HCT116 (cell line): Measurements from ENCODE around the gene OPCML. TPM values are rescaled to one million over a fixed set of nuclear protein-coding genes. Genes with fewer than 3 reads are reported as not detected.

Source experiments
- ATAC-seq: fragments of 200-7000 bp; cut with Tn5 transposase; 2 replicates; pipeline ENCODE4 v1.9.1; 2020; ENCODE audit warnings: mild to moderate bottlenecking, moderate library complexity
- BruUV-seq: library from RNA; stranded (reverse); fragments of 400-500 nt; replicated peaks from 2 replicates; lab custom pipeline; 2021; lab: Mats Ljungman, UMichigan
- CTCF ChIA-PET: fragments of 300-600 bp; sonication (Branson Sonifier 250); formaldehyde crosslinking; loops from one replicate; lab custom pipeline; 2021; ENCODE audit warnings: antibody characterized with exemption; lab: Charles Lee
- POLR2A ChIA-PET: fragments of 300-600, 350-600 bp; sonication (Branson Sonifier 250); formaldehyde crosslinking; loops from one replicate; lab custom pipeline; 2021; ENCODE audit warnings: antibody characterized with exemption; lab: Charles Lee
- RAD21 ChIA-PET, 2 experiments: fragments of 300-600 bp; sonication (Branson Sonifier 250); formaldehyde crosslinking; loops; one replicate each; lab custom pipeline; 2023; ENCODE audit warnings: low total read pairs in 2 of 2; ENCODE audit not compliant: uncharacterized antibody in 2 of 2, unreplicated experiment in 2 of 2, low non-redundant PET in 1 of 2; lab: Charles Lee
- DNase-seq: peaks from one replicate; pipeline ENCODE4 v3.0.0-alpha.2; 2010; ENCODE audit warnings: low read depth, low spot score
- H2AFZ ChIP-seq: fragments of 200-600 bp; shearing (Covaris generic), sonication (generic); 2 replicates; pipeline ENCODE4 v1.6.1; 2017; ENCODE audit warnings: low read depth, mixed run types, mixed read lengths, antibody characterized with exemption, low read length; ENCODE audit not compliant: poor library complexity, severe bottlenecking
- H3K27ac ChIP-seq: 2 replicates; pipeline ENCODE4 v1.5.1; 2012; ENCODE audit warnings: low read depth, low read length
- H3K27me3 ChIP-seq: fragments of 200-600 bp; sonication (generic); 2 replicates; pipeline ENCODE4 v1.6.1; 2016; ENCODE audit warnings: mixed run types, low read length, mixed read lengths; ENCODE audit not compliant: insufficient read depth
- H3K36me3 ChIP-seq, 2 experiments: fragments of 200-500 bp in 1 of 2; fragments of 200-600 bp in 1 of 2; sonication (Bioruptor generic) in 1 of 2; sonication (generic) in 1 of 2; 2 replicates each; pipeline versions ENCODE4 v1.5.1 to v1.6.1; 2014 to 2016; ENCODE audit warnings: low read length in 2 of 2, inconsistent platforms in 1 of 2, mixed read lengths in 1 of 2, mixed run types in 1 of 2; ENCODE audit not compliant: insufficient read depth in 2 of 2, control insufficient read depth in 1 of 2
- H3K4me1 ChIP-seq, 2 experiments: fragments of 200-600 bp in 1 of 2; sonication (generic) in 1 of 2; 2 replicates each; pipeline versions ENCODE4 v1.5.1 to v1.6.1; 2012 to 2017; ENCODE audit warnings: low read length in 2 of 2, inconsistent platforms in 1 of 2, mild to moderate bottlenecking in 1 of 2, mixed read lengths in 1 of 2, mixed run types in 1 of 2, moderate library complexity in 1 of 2; ENCODE audit not compliant: insufficient read depth in 2 of 2, control insufficient read depth in 1 of 2
- H3K4me2 ChIP-seq: fragments of 200-600 bp; sonication (generic); 2 replicates; pipeline ENCODE4 v1.6.1; 2017; ENCODE audit warnings: mixed run types, low read length, mixed read lengths
- H3K4me3 ChIP-seq, 2 experiments: fragments of 200-600 bp in 1 of 2; sonication (generic) in 1 of 2; replicated peaks in 1 of 2; 2 replicates each; pipeline ENCODE4 v1.5.1; 2011 to 2016; ENCODE audit warnings: low read length in 2 of 2, control low read depth in 1 of 2, low read depth in 1 of 2, mild to moderate bottlenecking in 1 of 2, mixed read lengths in 1 of 2, mixed run types in 1 of 2
- H3K79me2 ChIP-seq: fragments of 200-600 bp; sonication (generic); 2 replicates; pipeline ENCODE4 v1.6.1; 2017; ENCODE audit warnings: mild to moderate bottlenecking, mixed run types, low read length, moderate library complexity, mixed read lengths; ENCODE audit not compliant: insufficient read depth
- H3K9ac ChIP-seq: fragments of 200-600 bp; sonication (generic); 2 replicates; pipeline ENCODE4 v1.6.1; 2016; ENCODE audit warnings: low read length, mixed read lengths
- H3K9me2 ChIP-seq: fragments of 200-600 bp; sonication (generic), shearing (Covaris generic); 2 replicates; pipeline ENCODE4 v1.6.1; 2017; ENCODE audit warnings: mixed run types, mild to moderate bottlenecking, moderate library complexity; ENCODE audit not compliant: insufficient read depth
- H3K9me3 ChIP-seq, 2 experiments: fragments of 200-500 bp in 1 of 2; fragments of 200-600 bp in 1 of 2; sonication (Bioruptor generic) in 1 of 2; sonication (generic) in 1 of 2; 2 replicates each; pipeline ENCODE4 v1.6.1; 2014 to 2017; ENCODE audit warnings: low read length in 2 of 2, mixed read lengths in 2 of 2, inconsistent platforms in 1 of 2, low read depth in 1 of 2, mild to moderate bottlenecking in 1 of 2, mixed run types in 1 of 2, moderate library complexity in 1 of 2; ENCODE audit not compliant: control insufficient read depth in 1 of 2, insufficient read depth in 1 of 2
- H4K20me1 ChIP-seq: fragments of 200-600 bp; sonication (generic), shearing (Covaris generic); 2 replicates; pipeline ENCODE4 v1.6.1; 2017; ENCODE audit warnings: mixed run types, mild to moderate bottlenecking, moderate library complexity; ENCODE audit not compliant: insufficient read depth
- ATF3 ChIP-seq: IDR thresholded peaks from 2 replicates; pipeline ENCODE4 v1.6.1; 2012
- CEBPB ChIP-seq: IDR thresholded peaks from 2 replicates; pipeline ENCODE4 v1.6.1; 2012; ENCODE audit warnings: low read depth
- CTCF ChIP-seq, 3 experiments: fragments of 200-600 bp in 1 of 3; sonication (generic) in 1 of 3; IDR thresholded peaks in 2 of 3; conservative IDR thresholded peaks in 1 of 3; 2 replicates each; pipeline ENCODE4 v1.5.1; 2012 to 2017; ENCODE audit warnings: low read depth in 2 of 3, low read length in 2 of 3, antibody characterized with exemption in 1 of 3, borderline replicate concordance in 1 of 3, control low read depth in 1 of 3, mild to moderate bottlenecking in 1 of 3, mixed read lengths in 1 of 3, mixed run types in 1 of 3, moderate library complexity in 1 of 3; ENCODE audit not compliant: insufficient read depth in 1 of 3
- EZH2 ChIP-seq: fragments of 200-600 bp; sonication (generic); IDR thresholded peaks from 2 replicates; pipeline ENCODE4 v1.6.1; 2017; ENCODE audit warnings: antibody characterized with exemption, mixed run types
- JUND ChIP-seq: IDR thresholded peaks from 2 replicates; pipeline ENCODE4 v1.6.1; 2012
- MAX ChIP-seq: IDR thresholded peaks from 2 replicates; pipeline ENCODE4 v1.6.1; 2012
- POLR2A ChIP-seq: IDR thresholded peaks from 2 replicates; pipeline ENCODE4 v1.7.0; 2011; ENCODE audit warnings: borderline replicate concordance; ENCODE audit not compliant: insufficient read depth, insufficient read length; ENCODE audit errors: extremely low read depth
- REST ChIP-seq: IDR thresholded peaks from 2 replicates; pipeline ENCODE4 v1.6.1; 2012; ENCODE audit warnings: low read depth
- SIN3A ChIP-seq: IDR thresholded peaks from 2 replicates; pipeline ENCODE4 v1.6.1; 2012; ENCODE audit warnings: low read depth
- SRF ChIP-seq: IDR thresholded peaks from 2 replicates; pipeline ENCODE4 v1.6.1; 2012; ENCODE audit warnings: low read depth
- TCF7L2 ChIP-seq: IDR thresholded peaks from 2 replicates; pipeline ENCODE4 v1.7.0; 2011; ENCODE audit warnings: borderline replicate concordance, inconsistent platforms; ENCODE audit not compliant: insufficient read depth, insufficient read length; ENCODE audit errors: extremely low read depth
- ZBTB33 ChIP-seq: IDR thresholded peaks from 2 replicates; pipeline ENCODE4 v1.6.1; 2011; ENCODE audit warnings: mild to moderate bottlenecking, low read length, moderate library complexity; ENCODE audit not compliant: insufficient replicate concordance; ENCODE audit errors: extremely low read depth
- intact Hi-C: fragments of 100-400 bp; cut with micrococcal nuclease; formaldehyde crosslinking; loops from 2 replicates; pipeline ENCODE4 v1.10.0; 2022
- total RNA-seq: library from RNA; stranded (reverse); gene quantifications from one replicate; pipeline ENCODE4 v1.2.1, GENCODE V29; 2021; ENCODE audit not compliant: unreplicated experiment

Gene OPCML
- total RNA-seq, 1 experiment from 2014 or later = not detected

- ChIA-PET RAD21 (no interaction called here), CTCF (no interaction called here), POLR2A (no interaction called here)
- ATAC-seq = no peak
- Histone ChIP-seq H3K36me3 (no peaks in the 10 kb centered on the region), H3K4me3 (no peak overlapping the region), H3K9ac (no peak overlapping the region), H3K4me2 (no peak overlapping the region), H3K9me3 (peaks cover 11 to 22% of the 10 kb centered on the region in 2 experiments; a peak in 2 of 4 replicates), H2AFZ (no peak overlapping the region), H4K20me1 (no peaks in the 10 kb centered on the region), H3K4me1 (no peaks in the 10 kb centered on the region), H3K27me3 (no peaks in the 10 kb centered on the region), H3K9me2 (no peaks in the 10 kb centered on the region), H3K79me2 (no peaks in the 10 kb centered on the region), H3K27ac (no peak overlapping the region)
- no peak for DNase-seq
- TF ChIP-seq CEBPB (no peak), SIN3A (no peak)
- intact Hi-C loops = no loop called here
- no TSS peak for BruUV-seq
Measured at GRCh38 chr11:132704781-132705375, 827.4 kb downstream of the OPCML start.

GRCh38 chr11:132692891-132693290, 839.4 kb downstream of the OPCML start:
- no peaks in the 10 kb centered on the region for H4K20me1 ChIP-seq
- ChIA-PET POLR2A (no interaction called here), RAD21 (no interaction called here), CTCF (no interaction called here)
- no peak overlapping the region for H3K4me3 ChIP-seq
- H3K36me3 ChIP-seq = no peaks in the 10 kb centered on the region
- H3K27me3 ChIP-seq = no peaks in the 10 kb centered on the region
- H3K79me2 ChIP-seq = no peaks in the 10 kb centered on the region
- BruUV-seq = no TSS peak
- intact Hi-C loops = no loop called here
- DNase-seq (no peak), ATAC-seq (no peak)
- no peak overlapping the region for H3K27ac ChIP-seq
- no peaks in the 10 kb centered on the region for H3K4me1 ChIP-seq
- H3K9ac ChIP-seq = no peak overlapping the region
- TF ChIP-seq POLR2A = no peak
- TF ChIP-seq TCF7L2 = no peak
- TF ChIP-seq ZBTB33 = no peak
- TF ChIP-seq JUND = no peak
- no peak for TF ChIP-seq EZH2
- TF ChIP-seq MAX = no peak
- no peak for TF ChIP-seq SRF
- no peak for TF ChIP-seq CTCF (IDR thresholded peaks at IDR 0.05 in 2 of 3, conservative IDR thresholded peaks at IDR 0.05 in 1 of 3; ENCODE audit: borderline replicate concordance in 1 of 3, insufficient read depth in 1 of 3, low read depth in 2 of 3, low read length in 2 of 3)
- TF ChIP-seq ATF3 = no peak
- no peak for TF ChIP-seq REST
- TF ChIP-seq, all 23 proteins: peak for 0
- H3K9me2 ChIP-seq = no peaks in the 10 kb centered on the region
- H3K9me3 ChIP-seq = peaks cover under 1 to 39% of the 10 kb centered on the region in 2 experiments; a peak in 2 of 4 replicates
- no peak overlapping the region for H2AFZ ChIP-seq
- H3K4me2 ChIP-seq = no peak overlapping the region
